Peyer's patch (tissue), 4 donors: Measurements from ENCODE around the gene OR6K3.

ENCODE experiments used
- POLR2A ChIP-seq, 2 donors: fragments of 450-650 bp; IDR thresholded peaks; one replicate each; pipeline ENCODE4 v1.5.1; 2017; ENCODE audit warnings: antibody characterized with exemption in 2 of 2, mild to moderate bottlenecking in 2 of 2, moderate library complexity in 2 of 2
- TF ChIP-seq, protein P1 (sequence below), 6 experiments: fragments of 450-650 bp in 4 of 6; fragments of 200-600 bp in 2 of 6; sonication (generic) in 1 of 6; IDR thresholded peaks; one replicate each; pipeline ENCODE4 v1.5.1; 2017 to 2019; ENCODE audit warnings: antibody characterized with exemption in 6 of 6, mild to moderate bottlenecking in 3 of 6, moderate library complexity in 1 of 6

GRCh38 chr1:158754420-158754819 lies 33.9 kb upstream of the OR6K3 start, which contains the start of gene OR6K6:
- TF ChIP-seq POLR2A (IDR thresholded peaks at IDR 0.05) = no peak
- TF ChIP-seq, protein P1, sequence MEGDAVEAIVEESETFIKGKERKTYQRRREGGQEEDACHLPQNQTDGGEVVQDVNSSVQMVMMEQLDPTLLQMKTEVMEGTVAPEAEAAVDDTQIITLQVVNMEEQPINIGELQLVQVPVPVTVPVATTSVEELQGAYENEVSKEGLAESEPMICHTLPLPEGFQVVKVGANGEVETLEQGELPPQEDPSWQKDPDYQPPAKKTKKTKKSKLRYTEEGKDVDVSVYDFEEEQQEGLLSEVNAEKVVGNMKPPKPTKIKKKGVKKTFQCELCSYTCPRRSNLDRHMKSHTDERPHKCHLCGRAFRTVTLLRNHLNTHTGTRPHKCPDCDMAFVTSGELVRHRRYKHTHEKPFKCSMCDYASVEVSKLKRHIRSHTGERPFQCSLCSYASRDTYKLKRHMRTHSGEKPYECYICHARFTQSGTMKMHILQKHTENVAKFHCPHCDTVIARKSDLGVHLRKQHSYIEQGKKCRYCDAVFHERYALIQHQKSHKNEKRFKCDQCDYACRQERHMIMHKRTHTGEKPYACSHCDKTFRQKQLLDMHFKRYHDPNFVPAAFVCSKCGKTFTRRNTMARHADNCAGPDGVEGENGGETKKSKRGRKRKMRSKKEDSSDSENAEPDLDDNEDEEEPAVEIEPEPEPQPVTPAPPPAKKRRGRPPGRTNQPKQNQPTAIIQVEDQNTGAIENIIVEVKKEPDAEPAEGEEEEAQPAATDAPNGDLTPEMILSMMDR (IDR thresholded peaks at IDR 0.05) = no peak
